ENCODE results near the gene MYO1G.

The MYO1G gene

DNA sequence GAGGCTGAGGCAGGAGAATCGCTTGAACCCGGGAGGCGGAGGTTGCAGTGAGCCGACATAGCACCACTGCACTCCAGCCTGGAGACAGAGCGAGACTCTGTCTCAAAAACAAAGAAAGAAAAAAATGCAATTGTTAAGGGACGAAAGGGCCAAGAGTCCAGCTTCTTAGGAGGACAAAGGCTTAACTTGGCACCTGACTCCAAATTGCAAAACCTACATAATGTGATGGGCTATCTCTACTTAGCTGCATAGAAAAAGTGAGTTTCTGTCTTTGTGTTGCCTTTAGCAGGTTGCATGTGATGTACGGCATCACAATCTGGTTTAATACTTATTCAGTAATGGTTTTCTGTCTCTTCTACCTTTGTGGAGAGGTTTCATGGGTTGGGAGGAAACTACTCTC, 8.6 kb upstream of the MYO1G start:
- peaks cover 3% of the 10 kb centered on the region for H3K36me3 ChIP-seq (ENCODE audit: control insufficient read depth, insufficient read depth, low read length)
- H2AFZ ChIP-seq = no peak overlapping the region
- no peak overlapping the region for H3K27ac ChIP-seq
- H3K4me1 ChIP-seq = peaks cover 11% of the 10 kb centered on the region
- H3K27me3 ChIP-seq (ENCODE audit: control insufficient read depth, insufficient read depth, low read length) = no peaks in the 10 kb centered on the region
- H3K79me2 ChIP-seq = no peaks in the 10 kb centered on the region
- H3K4me3 ChIP-seq (ENCODE audit: low read depth, low read length) = no peak overlapping the region
- peak overlapping the region; percentile 79 for H3K4me2 ChIP-seq (ENCODE audit: low read length)
- H3K9me3 ChIP-seq (ENCODE audit: control insufficient read depth, low read length) = no peaks in the 10 kb centered on the region
- no peak overlapping the region for H3K9ac ChIP-seq
- TF ChIP-seq, protein P1, sequence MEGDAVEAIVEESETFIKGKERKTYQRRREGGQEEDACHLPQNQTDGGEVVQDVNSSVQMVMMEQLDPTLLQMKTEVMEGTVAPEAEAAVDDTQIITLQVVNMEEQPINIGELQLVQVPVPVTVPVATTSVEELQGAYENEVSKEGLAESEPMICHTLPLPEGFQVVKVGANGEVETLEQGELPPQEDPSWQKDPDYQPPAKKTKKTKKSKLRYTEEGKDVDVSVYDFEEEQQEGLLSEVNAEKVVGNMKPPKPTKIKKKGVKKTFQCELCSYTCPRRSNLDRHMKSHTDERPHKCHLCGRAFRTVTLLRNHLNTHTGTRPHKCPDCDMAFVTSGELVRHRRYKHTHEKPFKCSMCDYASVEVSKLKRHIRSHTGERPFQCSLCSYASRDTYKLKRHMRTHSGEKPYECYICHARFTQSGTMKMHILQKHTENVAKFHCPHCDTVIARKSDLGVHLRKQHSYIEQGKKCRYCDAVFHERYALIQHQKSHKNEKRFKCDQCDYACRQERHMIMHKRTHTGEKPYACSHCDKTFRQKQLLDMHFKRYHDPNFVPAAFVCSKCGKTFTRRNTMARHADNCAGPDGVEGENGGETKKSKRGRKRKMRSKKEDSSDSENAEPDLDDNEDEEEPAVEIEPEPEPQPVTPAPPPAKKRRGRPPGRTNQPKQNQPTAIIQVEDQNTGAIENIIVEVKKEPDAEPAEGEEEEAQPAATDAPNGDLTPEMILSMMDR (IDR thresholded peaks at IDR 0.05) = no peak

GRCh38 chr7:44986218-44987053, 7.6 kb upstream of the MYO1G start:
- H3K36me3 ChIP-seq (ENCODE audit: control insufficient read depth, insufficient read depth, low read length) = peaks cover 3% of the 10 kb centered on the region
- H3K9me3 ChIP-seq (ENCODE audit: control insufficient read depth, low read length) = no peaks in the 10 kb centered on the region
- peak overlapping the region; percentile 79 for H3K4me2 ChIP-seq (ENCODE audit: low read length)
- TF ChIP-seq, protein P1 (IDR thresholded peaks at IDR 0.05) = no peak
- H2AFZ ChIP-seq = peak overlapping the region; percentile 87
- peak overlapping the region; percentile 92 for H3K27ac ChIP-seq
- H3K4me1 ChIP-seq = peaks cover 11% of the 10 kb centered on the region
- H3K9ac ChIP-seq = peak overlapping the region; percentile 12
- H3K4me3 ChIP-seq (ENCODE audit: low read depth, low read length) = peak overlapping the region; percentile 76
- no peaks in the 10 kb centered on the region for H3K79me2 ChIP-seq
- no peaks in the 10 kb centered on the region for H3K27me3 ChIP-seq (ENCODE audit: control insufficient read depth, insufficient read depth, low read length)

DNA sequence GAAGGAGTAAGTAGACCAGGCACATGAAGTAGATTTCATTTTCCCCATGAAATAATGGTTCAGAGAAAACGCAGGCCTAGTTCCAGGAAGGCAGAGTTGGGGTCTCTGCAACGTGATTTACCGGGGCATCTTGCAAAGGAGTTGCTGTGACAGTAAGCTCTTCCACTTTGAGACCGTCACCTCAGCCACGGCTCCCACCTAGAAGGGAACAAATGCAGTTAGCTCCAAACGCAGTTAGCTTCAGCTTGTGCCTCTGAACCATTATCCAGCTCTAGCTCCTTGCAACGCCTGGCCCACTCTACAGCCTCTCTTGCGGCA, 7.0 kb upstream of the MYO1G start:
- Histone ChIP-seq H3K9ac (no peak overlapping the region), H2AFZ (peak overlapping the region; percentile 87), H3K4me2 (ENCODE audit: low read length) (peak overlapping the region; percentile 79), H3K4me1 (peaks cover 11% of the 10 kb centered on the region), H3K4me3 (ENCODE audit: low read depth, low read length) (peak overlapping the region; percentile 76), H3K9me3 (ENCODE audit: control insufficient read depth, low read length) (no peaks in the 10 kb centered on the region), H3K79me2 (no peaks in the 10 kb centered on the region), H3K27me3 (ENCODE audit: control insufficient read depth, insufficient read depth, low read length) (no peaks in the 10 kb centered on the region), H3K36me3 (ENCODE audit: control insufficient read depth, insufficient read depth, low read length) (peaks cover 3% of the 10 kb centered on the region), H3K27ac (peak overlapping the region; percentile 92)
- TF ChIP-seq, protein P1 (IDR thresholded peaks at IDR 0.05) = no peak

DNA sequence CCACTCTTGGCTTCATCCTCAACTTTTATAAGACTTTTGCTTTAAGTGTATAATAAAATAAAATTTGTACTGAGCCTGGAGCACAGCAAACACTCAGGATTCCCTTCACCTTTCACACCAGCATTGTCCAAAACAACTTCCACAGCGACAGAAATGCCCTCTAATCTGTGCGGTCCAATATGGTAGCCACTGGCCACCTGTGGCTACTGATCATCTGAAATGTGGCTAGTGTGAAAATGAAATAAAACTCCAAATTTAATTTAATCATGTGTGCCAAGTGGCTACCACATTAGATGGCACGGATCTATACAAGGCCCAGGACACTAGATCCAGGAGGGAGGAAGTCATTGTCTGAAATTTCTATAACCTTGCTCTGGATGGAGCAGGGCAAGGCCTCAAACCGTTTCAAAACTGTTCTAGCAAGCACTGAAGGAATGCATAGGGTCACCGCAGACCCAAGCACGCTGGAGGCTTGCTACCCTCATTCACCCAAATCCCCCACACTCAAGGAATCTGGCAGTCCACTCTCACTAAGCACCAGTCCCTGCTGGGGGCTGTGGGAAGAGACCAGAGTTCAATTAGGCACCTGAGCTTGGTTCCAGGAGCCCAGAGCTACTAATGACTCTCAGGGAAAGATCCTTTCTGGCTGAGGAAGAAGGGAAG, 6.3 kb upstream of the MYO1G start:
- Histone ChIP-seq H3K4me2 (ENCODE audit: low read length) (peak overlapping the region; percentile 79), H3K27me3 (ENCODE audit: control insufficient read depth, insufficient read depth, low read length) (no peaks in the 10 kb centered on the region), H3K79me2 (no peaks in the 10 kb centered on the region), H3K9ac (no peak overlapping the region), H3K36me3 (ENCODE audit: control insufficient read depth, insufficient read depth, low read length) (peaks cover 3% of the 10 kb centered on the region), H3K27ac (peak overlapping the region; percentile 92), H2AFZ (no peak overlapping the region), H3K4me1 (peaks cover 10% of the 10 kb centered on the region), H3K4me3 (ENCODE audit: low read depth, low read length) (no peak overlapping the region), H3K9me3 (ENCODE audit: control insufficient read depth, low read length) (no peaks in the 10 kb centered on the region)
- TF ChIP-seq, protein P1 (IDR thresholded peaks at IDR 0.05) = no peak

Data from parathyroid adenoma (tissue), 2 donors.